IMR-90 (cell line): Measurements from ENCODE around the gene GAS7.

Experiments
- CEBPB ChIP-seq: IDR thresholded peaks from 2 replicates; pipeline ENCODE4 v1.6.1; 2012; ENCODE audit warnings: low read depth, low read length, improper control_type of control experiment
- CHD1 ChIP-seq: IDR thresholded peaks from 2 replicates; pipeline ENCODE4 v1.6.1; 2012; ENCODE audit warnings: low read depth, low read length, improper control_type of control experiment
- MAZ ChIP-seq: IDR thresholded peaks from 2 replicates; pipeline ENCODE4 v1.6.1; 2012; ENCODE audit warnings: low read depth, mild to moderate bottlenecking, low read length, improper control_type of control experiment, moderate library complexity, borderline replicate concordance
- NFE2L2 ChIP-seq: fragments of 150-350 bp; IDR thresholded peaks from 2 replicates; pipeline ENCODE4 v1.6.1; 2016; ENCODE audit warnings: low read depth, mild to moderate bottlenecking, low read length
- POLR2A ChIP-seq: IDR thresholded peaks from 2 replicates; pipeline ENCODE4 v1.6.1; 2012; ENCODE audit warnings: mild to moderate bottlenecking, low read depth, low read length
- RAD21 ChIP-seq: IDR thresholded peaks from 2 replicates; pipeline ENCODE4 v1.6.1; 2012; ENCODE audit warnings: low read length, improper control_type of control experiment
- RCOR1 ChIP-seq: IDR thresholded peaks from 2 replicates; pipeline ENCODE4 v1.6.1; 2012; ENCODE audit warnings: mild to moderate bottlenecking, low read length, improper control_type of control experiment; ENCODE audit not compliant: insufficient replicate concordance
- USF2 ChIP-seq: fragments of 150-350 bp; IDR thresholded peaks from 2 replicates; pipeline ENCODE4 v1.6.1; 2017; ENCODE audit warnings: mild to moderate bottlenecking, antibody characterized with exemption, low read length, low read depth
- TF ChIP-seq, protein P1 (sequence below): fragments of 150-350 bp; IDR thresholded peaks from 2 replicates; pipeline ENCODE4 v1.6.1; 2016; ENCODE audit warnings: low read depth, mild to moderate bottlenecking, low read length, moderate library complexity, borderline replicate concordance
- TF ChIP-seq, protein P2 (sequence below): conservative IDR thresholded peaks from 2 replicates; pipeline ENCODE4 v1.5.1; 2012; ENCODE audit warnings: mild to moderate bottlenecking, low read depth, low read length, improper control_type of control experiment

DNA sequence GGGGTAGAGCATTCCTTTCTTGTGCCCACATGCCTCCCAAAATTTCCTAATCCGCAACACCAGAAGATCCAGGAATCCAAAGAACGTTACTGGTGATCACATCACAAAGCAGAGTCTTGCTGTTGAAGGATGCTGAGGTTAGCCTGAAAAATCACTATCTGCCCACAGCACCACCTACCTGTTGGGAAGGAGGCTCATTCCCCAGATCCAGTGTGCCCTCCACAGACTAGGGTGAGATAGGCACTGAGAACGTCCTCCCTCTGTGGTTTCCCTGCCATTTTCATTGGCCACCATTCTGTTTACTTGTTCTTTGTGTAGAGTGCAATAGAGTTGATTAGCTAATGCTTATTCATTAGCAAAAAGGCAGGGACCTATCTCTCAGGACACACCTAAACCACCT, 323.7 kb downstream of the GAS7 start:
- TF ChIP-seq, protein P1, sequence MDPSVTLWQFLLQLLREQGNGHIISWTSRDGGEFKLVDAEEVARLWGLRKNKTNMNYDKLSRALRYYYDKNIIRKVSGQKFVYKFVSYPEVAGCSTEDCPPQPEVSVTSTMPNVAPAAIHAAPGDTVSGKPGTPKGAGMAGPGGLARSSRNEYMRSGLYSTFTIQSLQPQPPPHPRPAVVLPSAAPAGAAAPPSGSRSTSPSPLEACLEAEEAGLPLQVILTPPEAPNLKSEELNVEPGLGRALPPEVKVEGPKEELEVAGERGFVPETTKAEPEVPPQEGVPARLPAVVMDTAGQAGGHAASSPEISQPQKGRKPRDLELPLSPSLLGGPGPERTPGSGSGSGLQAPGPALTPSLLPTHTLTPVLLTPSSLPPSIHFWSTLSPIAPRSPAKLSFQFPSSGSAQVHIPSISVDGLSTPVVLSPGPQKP, result no peak
- TF ChIP-seq MAZ (no peak), NFE2L2 (no peak), POLR2A (no peak), USF2 (no peak), CEBPB (no peak), CHD1 (no peak), RCOR1 (no peak), RAD21 (no peak)
- TF ChIP-seq, protein P2, sequence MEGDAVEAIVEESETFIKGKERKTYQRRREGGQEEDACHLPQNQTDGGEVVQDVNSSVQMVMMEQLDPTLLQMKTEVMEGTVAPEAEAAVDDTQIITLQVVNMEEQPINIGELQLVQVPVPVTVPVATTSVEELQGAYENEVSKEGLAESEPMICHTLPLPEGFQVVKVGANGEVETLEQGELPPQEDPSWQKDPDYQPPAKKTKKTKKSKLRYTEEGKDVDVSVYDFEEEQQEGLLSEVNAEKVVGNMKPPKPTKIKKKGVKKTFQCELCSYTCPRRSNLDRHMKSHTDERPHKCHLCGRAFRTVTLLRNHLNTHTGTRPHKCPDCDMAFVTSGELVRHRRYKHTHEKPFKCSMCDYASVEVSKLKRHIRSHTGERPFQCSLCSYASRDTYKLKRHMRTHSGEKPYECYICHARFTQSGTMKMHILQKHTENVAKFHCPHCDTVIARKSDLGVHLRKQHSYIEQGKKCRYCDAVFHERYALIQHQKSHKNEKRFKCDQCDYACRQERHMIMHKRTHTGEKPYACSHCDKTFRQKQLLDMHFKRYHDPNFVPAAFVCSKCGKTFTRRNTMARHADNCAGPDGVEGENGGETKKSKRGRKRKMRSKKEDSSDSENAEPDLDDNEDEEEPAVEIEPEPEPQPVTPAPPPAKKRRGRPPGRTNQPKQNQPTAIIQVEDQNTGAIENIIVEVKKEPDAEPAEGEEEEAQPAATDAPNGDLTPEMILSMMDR, result no peak
